NOMO-1 treated with dmso at 0.1 percent for 144 hours (cell line): Measurements from ENCODE around the gene GRIN2C.

Experiments
- DNase-seq: peaks from one replicate; lab custom pipeline; 2025; ENCODE audit not compliant: unreplicated experiment; lab: John Stamatoyannopoulos, UW

GRIN2C gene

GRCh38 chr17:74803388-74803930 is 56.2 kb downstream of the GRIN2C start:
- no peak for DNase-seq

GRCh38 chr17:74801896-74802295 is 57.8 kb downstream of the GRIN2C start:
- no peak for DNase-seq

- DNase-seq, result no peak
Observed at GRCh38 chr17:74800531-74800930, 59.2 kb downstream of the GRIN2C start.

GRCh38 chr17:74799097-74799496 is 60.6 kb downstream of the GRIN2C start:
- DNase-seq, result no peak

GRCh38 chr17:74798239-74798707 is 61.4 kb downstream of the GRIN2C start:
- no peak for DNase-seq

- DNase-seq, result no peak
Observed at GRCh38 chr17:74797824-74798223, 61.9 kb downstream of the GRIN2C start.

- no peak for DNase-seq
Observed at GRCh38 chr17:74796866-74797265, 62.8 kb downstream of the GRIN2C start.

GRCh38 chr17:74796211-74796610 is 63.5 kb downstream of the GRIN2C start:
- DNase-seq, result no peak

- no peak for DNase-seq
Observed at GRCh38 chr17:74795327-74796020, 64.2 kb downstream of the GRIN2C start.

- DNase-seq, result no peak
Observed at GRCh38 chr17:74792586-74793105, 67.0 kb downstream of the GRIN2C start.
